ENCODE measurements around the gene KIAA1143. TPM values are rescaled to one million over a fixed set of nuclear protein-coding genes. Genes with fewer than 3 reads are reported as not detected.

KIAA1143 gene
- total and polyA plus RNA-seq, 9 of the 15 experiments (the other 6 are each of a cell fraction or from before 2014, with no cell fraction given) = 25.6 to 72.0 (median 42.2) TPM

DNA sequence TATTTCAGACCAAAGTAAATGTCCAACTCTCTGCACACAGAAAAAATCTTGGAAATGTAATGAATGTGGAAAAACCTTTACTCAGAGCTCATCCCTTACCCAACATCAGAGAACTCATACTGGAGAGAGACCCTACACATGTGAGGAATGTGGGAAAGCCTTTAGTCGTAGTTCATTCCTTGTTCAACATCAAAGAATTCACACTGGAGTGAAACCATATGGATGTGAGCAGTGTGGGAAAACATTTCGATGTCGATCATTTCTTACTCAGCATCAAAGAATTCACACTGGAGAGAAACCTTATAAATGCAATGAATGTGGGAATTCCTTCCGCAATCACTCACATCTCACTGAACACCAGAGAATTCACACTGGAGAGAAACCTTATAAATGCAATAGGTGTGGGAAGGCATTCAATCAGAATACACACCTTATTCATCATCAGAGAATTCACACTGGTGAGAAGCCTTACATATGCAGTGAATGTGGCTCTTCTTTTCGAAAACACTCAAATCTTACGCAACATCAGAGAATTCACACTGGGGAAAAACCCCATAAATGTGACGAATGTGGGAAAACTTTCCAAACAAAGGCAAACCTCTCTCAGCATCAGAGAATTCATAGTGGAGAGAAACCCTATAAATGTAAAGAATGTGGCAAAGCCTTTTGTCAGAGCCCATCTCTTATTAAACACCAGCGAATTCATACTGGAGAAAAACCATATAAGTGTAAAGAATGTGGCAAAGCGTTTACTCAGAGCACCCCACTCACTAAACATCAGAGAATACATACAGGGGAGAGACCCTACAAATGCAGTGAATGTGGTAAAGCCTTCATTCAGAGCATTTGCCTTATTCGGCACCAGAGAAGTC is 40.0 kb downstream of the KIAA1143 start (continued):
- TF ChIP-seq, protein P1, sequence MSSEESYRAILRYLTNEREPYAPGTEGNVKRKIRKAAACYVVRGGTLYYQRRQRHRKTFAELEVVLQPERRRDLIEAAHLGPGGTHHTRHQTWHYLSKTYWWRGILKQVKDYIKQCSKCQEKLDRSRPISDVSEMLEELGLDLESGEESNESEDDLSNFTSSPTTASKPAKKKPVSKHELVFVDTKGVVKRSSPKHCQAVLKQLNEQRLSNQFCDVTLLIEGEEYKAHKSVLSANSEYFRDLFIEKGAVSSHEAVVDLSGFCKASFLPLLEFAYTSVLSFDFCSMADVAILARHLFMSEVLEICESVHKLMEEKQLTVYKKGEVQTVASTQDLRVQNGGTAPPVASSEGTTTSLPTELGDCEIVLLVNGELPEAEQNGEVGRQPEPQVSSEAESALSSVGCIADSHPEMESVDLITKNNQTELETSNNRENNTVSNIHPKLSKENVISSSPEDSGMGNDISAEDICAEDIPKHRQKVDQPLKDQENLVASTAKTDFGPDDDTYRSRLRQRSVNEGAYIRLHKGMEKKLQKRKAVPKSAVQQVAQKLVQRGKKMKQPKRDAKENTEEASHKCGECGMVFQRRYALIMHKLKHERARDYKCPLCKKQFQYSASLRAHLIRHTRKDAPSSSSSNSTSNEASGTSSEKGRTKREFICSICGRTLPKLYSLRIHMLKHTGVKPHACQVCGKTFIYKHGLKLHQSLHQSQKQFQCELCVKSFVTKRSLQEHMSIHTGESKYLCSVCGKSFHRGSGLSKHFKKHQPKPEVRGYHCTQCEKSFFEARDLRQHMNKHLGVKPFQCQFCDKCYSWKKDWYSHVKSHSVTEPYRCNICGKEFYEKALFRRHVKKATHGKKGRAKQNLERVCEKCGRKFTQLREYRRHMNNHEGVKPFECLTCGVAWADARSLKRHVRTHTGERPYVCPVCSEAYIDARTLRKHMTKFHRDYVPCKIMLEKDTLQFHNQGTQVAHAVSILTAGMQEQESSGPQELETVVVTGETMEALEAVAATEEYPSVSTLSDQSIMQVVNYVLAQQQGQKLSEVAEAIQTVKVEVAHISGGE (CRISPR knock-in tag; IDR thresholded peaks at IDR 0.05) = no peak
- TF ChIP-seq CEBPB (tag; IDR thresholded peaks at IDR 0.05) (peak; percentile 75), ZNF3 (CRISPR knock-in tag; IDR thresholded peaks at IDR 0.05) (no peak), ZC3H4 (CRISPR knock-in tag; IDR thresholded peaks at IDR 0.05; ENCODE audit: borderline replicate concordance) (no peak), ZNF212 (CRISPR knock-in tag; IDR thresholded peaks at IDR 0.05) (no peak), RBM15 (IDR thresholded peaks at IDR 0.05; ENCODE audit: insufficient read depth, low read length) (no peak), KLF16 (IDR thresholded peaks at IDR 0.05) (no peak), CBX3 (IDR thresholded peaks at IDR 0.05; ENCODE audit: borderline replicate concordance in 1 of 2, low read length in 2 of 2) (peak in 1 of 2 experiments; percentile 46; a peak in 2 of 3 replicates), NELFE (IDR thresholded peaks at IDR 0.05; ENCODE audit: insufficient read depth, insufficient read length) (no peak), GABPB1 (CRISPR knock-in tag; IDR thresholded peaks at IDR 0.05) (no peak), PHB (CRISPR knock-in tag; IDR thresholded peaks at IDR 0.05) (no peak), FOXK1 (CRISPR knock-in tag; IDR thresholded peaks at IDR 0.05; ENCODE audit: borderline replicate concordance) (no peak), KLF10 (CRISPR knock-in tag; IDR thresholded peaks at IDR 0.05) (no peak), MTF1 (CRISPR knock-in tag; IDR thresholded peaks at IDR 0.05; ENCODE audit: borderline replicate concordance) (no peak), SMARCA5 (IDR thresholded peaks at IDR 0.05) (no peak), ZNF75A (CRISPR knock-in tag; IDR thresholded peaks at IDR 0.05) (peak; percentile 89), ZNF124 (CRISPR knock-in tag; IDR thresholded peaks at IDR 0.05) (no peak), POLR2AphosphoS5 (IDR thresholded peaks at IDR 0.05; ENCODE audit: control insufficient read depth, insufficient read depth, low read depth, low read length) (no peak)
- TF ChIP-seq, protein P2, sequence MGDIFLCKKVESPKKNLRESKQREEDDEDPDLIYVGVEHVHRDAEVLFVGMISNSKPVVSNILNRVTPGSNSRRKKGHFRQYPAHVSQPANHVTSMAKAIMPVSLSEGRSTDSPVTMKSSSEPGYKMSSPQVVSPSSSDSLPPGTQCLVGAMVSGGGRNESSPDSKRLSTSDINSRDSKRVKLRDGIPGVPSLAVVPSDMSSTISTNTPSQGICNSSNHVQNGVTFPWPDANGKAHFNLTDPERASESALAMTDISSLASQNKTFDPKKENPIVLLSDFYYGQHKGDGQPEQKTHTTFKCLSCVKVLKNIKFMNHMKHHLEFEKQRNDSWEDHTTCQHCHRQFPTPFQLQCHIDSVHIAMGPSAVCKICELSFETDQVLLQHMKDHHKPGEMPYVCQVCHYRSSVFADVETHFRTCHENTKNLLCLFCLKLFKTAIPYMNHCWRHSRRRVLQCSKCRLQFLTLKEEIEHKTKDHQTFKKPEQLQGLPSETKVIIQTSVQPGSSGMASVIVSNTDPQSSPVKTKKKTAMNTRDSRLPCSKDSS (IDR thresholded peaks at IDR 0.05; ENCODE audit: low read depth, partially characterized antibody) = peak; percentile 28
- TF ChIP-seq, protein P3, sequence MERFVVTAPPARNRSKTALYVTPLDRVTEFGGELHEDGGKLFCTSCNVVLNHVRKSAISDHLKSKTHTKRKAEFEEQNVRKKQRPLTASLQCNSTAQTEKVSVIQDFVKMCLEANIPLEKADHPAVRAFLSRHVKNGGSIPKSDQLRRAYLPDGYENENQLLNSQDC (CRISPR knock-in tag; IDR thresholded peaks at IDR 0.05) = no peak
- TF ChIP-seq, protein P4, sequence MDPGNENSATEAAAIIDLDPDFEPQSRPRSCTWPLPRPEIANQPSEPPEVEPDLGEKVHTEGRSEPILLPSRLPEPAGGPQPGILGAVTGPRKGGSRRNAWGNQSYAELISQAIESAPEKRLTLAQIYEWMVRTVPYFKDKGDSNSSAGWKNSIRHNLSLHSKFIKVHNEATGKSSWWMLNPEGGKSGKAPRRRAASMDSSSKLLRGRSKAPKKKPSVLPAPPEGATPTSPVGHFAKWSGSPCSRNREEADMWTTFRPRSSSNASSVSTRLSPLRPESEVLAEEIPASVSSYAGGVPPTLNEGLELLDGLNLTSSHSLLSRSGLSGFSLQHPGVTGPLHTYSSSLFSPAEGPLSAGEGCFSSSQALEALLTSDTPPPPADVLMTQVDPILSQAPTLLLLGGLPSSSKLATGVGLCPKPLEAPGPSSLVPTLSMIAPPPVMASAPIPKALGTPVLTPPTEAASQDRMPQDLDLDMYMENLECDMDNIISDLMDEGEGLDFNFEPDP (CRISPR knock-in tag; IDR thresholded peaks at IDR 0.05) = no peak

Measured in K562 (cell line).